Loucy (cell line): ENCODE measurements around the gene ANKRD27.

Source experiments
- H2AFZ ChIP-seq: fragments of 200-600 bp; sonication (generic); 2 replicates; pipeline ENCODE4 v1.6.0; 2016; ENCODE audit warnings: antibody characterized with exemption, mild to moderate bottlenecking, low read length, moderate library complexity
- H3F3A ChIP-seq: fragments of 200-600 bp; 2 replicates; pipeline ENCODE4 v1.6.0; 2016; ENCODE audit warnings: antibody characterized with exemption, low read depth, mild to moderate bottlenecking
- H3K27me3 ChIP-seq: fragments of 200-600 bp; sonication (generic); 2 replicates; pipeline ENCODE4 v1.6.1; 2014; ENCODE audit warnings: low read length, mild to moderate bottlenecking; ENCODE audit not compliant: insufficient read depth, poor library complexity, severe bottlenecking
- H3K36me3 ChIP-seq: fragments of 200-600 bp; sonication (generic); 2 replicates; pipeline ENCODE4 v1.6.1; 2016; ENCODE audit warnings: low read length; ENCODE audit not compliant: insufficient read depth
- H3K4me1 ChIP-seq: fragments of 200-600 bp; sonication (generic); 2 replicates; pipeline ENCODE4 v1.5.1; 2014; ENCODE audit warnings: low read length, mild to moderate bottlenecking; ENCODE audit not compliant: insufficient read depth, poor library complexity, severe bottlenecking
- H3K4me2 ChIP-seq: fragments of 200-600 bp; sonication (generic); 2 replicates; pipeline ENCODE4 v1.6.0; 2014; ENCODE audit warnings: antibody characterized with exemption, low read length, low read depth, mild to moderate bottlenecking; ENCODE audit not compliant: poor library complexity, severe bottlenecking
- H3K4me3 ChIP-seq: fragments of 200-600 bp; sonication (generic); 2 replicates; pipeline ENCODE4 v1.5.1; 2014; ENCODE audit warnings: low read length, mild to moderate bottlenecking, mixed read lengths; ENCODE audit not compliant: poor library complexity, severe bottlenecking
- H3K79me2 ChIP-seq: fragments of 200-600 bp; sonication (generic); 2 replicates; pipeline ENCODE4 v1.6.1; 2014; ENCODE audit warnings: low read length; ENCODE audit not compliant: insufficient read depth
- H3K9ac ChIP-seq: fragments of 200-600 bp; sonication (generic); 2 replicates; pipeline ENCODE4 v1.6.0; 2014; ENCODE audit warnings: mild to moderate bottlenecking, low read depth, low read length, moderate library complexity; ENCODE audit not compliant: poor library complexity, severe bottlenecking
- H3K9me2 ChIP-seq: fragments of 200-600 bp; sonication (generic); replicated peaks from 2 replicates; pipeline ENCODE4 v1.6.1; 2016; ENCODE audit warnings: low read depth, low read length, mixed read lengths
- H3K9me3 ChIP-seq: fragments of 200-600 bp; sonication (generic); 2 replicates; pipeline ENCODE4 v1.6.1; 2014; ENCODE audit warnings: mild to moderate bottlenecking, antibody characterized with exemption, low read length, low read depth; ENCODE audit not compliant: insufficient read depth
- H4K20me1 ChIP-seq: fragments of 200-600 bp; sonication (generic); 2 replicates; pipeline ENCODE4 v1.6.0; 2014; ENCODE audit warnings: antibody characterized with exemption, low read length, mild to moderate bottlenecking; ENCODE audit not compliant: insufficient read depth, poor library complexity, severe bottlenecking
- CTCF ChIP-seq: fragments of 200-600 bp; sonication (generic); conservative IDR thresholded peaks from 2 replicates; pipeline ENCODE4 v1.5.1; 2014; ENCODE audit warnings: mild to moderate bottlenecking, antibody characterized with exemption, low read length
- EZH2phosphoT487 ChIP-seq: fragments of 200-600 bp; IDR thresholded peaks from 2 replicates; pipeline ENCODE4 v1.6.1; 2018; ENCODE audit warnings: antibody characterized with exemption, mild to moderate bottlenecking, moderate library complexity, borderline replicate concordance

Gene ANKRD27

GRCh38 chr19:32563761-32564160 is 111.2 kb downstream of the ANKRD27 start:
- H3K9me2 ChIP-seq, result no peaks in the 10 kb centered on the region
- H3K9me3 ChIP-seq, result no peaks in the 10 kb centered on the region

GRCh38 chr19:32558607-32559228 is 116.3 kb downstream of the ANKRD27 start:
- Histone ChIP-seq H3K4me1 (no peaks in the 10 kb centered on the region), H3K9ac (no peak overlapping the region), H3K79me2 (no peaks in the 10 kb centered on the region), H3K27me3 (no peaks in the 10 kb centered on the region), H2AFZ (no peak overlapping the region), H3K36me3 (no peaks in the 10 kb centered on the region), H3K4me2 (no peak overlapping the region), H4K20me1 (no peaks in the 10 kb centered on the region), H3K4me3 (no peak overlapping the region), H3K9me2 (no peaks in the 10 kb centered on the region), H3K9me3 (no peaks in the 10 kb centered on the region), H3F3A (no peaks in the 10 kb centered on the region)
- TF ChIP-seq EZH2phosphoT487 (no peak), CTCF (no peak)

More at GRCh38 chr19:32563761-32564160, 111.2 kb downstream of the ANKRD27 start:
- Histone ChIP-seq H3K9ac (no peak overlapping the region), H3K79me2 (no peaks in the 10 kb centered on the region), H3F3A (no peaks in the 10 kb centered on the region), H2AFZ (no peak overlapping the region), H4K20me1 (no peaks in the 10 kb centered on the region), H3K27me3 (no peaks in the 10 kb centered on the region), H3K4me2 (no peak overlapping the region), H3K4me3 (no peak overlapping the region), H3K36me3 (no peaks in the 10 kb centered on the region), H3K4me1 (no peaks in the 10 kb centered on the region)
- no peak for TF ChIP-seq CTCF
- no peak for TF ChIP-seq EZH2phosphoT487

- TF ChIP-seq CTCF, result no peak
- no peak for TF ChIP-seq EZH2phosphoT487
- no peaks in the 10 kb centered on the region for H3K36me3 ChIP-seq
- H3K27me3 ChIP-seq, result no peaks in the 10 kb centered on the region
- no peaks in the 10 kb centered on the region for H3K9me3 ChIP-seq
- no peaks in the 10 kb centered on the region for H3K4me1 ChIP-seq
- H3K4me2 ChIP-seq, result no peak overlapping the region
- H2AFZ ChIP-seq, result no peak overlapping the region
- H3K9ac ChIP-seq, result no peak overlapping the region
- no peaks in the 10 kb centered on the region for H3K9me2 ChIP-seq
- H4K20me1 ChIP-seq, result no peaks in the 10 kb centered on the region
- H3K79me2 ChIP-seq, result no peaks in the 10 kb centered on the region
- no peak overlapping the region for H3K4me3 ChIP-seq
- no peaks in the 10 kb centered on the region for H3F3A ChIP-seq
Measured at GRCh38 chr19:32555786-32556185, 119.2 kb downstream of the ANKRD27 start.
